Astrocyte (in vitro differentiated cells and primary cell): ENCODE results near the gene HIBADH.

Source experiments
- EZH2 ChIP-seq: IDR thresholded peaks from 2 replicates; pipeline ENCODE4 v1.6.1; 2012; ENCODE audit warnings: mild to moderate bottlenecking, low read length, inconsistent platforms; ENCODE audit not compliant: insufficient read depth
- TF ChIP-seq, protein P1 (sequence below): IDR thresholded peaks from 2 replicates; pipeline ENCODE4 v1.5.1; 2011; ENCODE audit warnings: low read depth, mild to moderate bottlenecking, inconsistent platforms, low read length, moderate library complexity; ENCODE audit not compliant: insufficient read depth

DNA sequence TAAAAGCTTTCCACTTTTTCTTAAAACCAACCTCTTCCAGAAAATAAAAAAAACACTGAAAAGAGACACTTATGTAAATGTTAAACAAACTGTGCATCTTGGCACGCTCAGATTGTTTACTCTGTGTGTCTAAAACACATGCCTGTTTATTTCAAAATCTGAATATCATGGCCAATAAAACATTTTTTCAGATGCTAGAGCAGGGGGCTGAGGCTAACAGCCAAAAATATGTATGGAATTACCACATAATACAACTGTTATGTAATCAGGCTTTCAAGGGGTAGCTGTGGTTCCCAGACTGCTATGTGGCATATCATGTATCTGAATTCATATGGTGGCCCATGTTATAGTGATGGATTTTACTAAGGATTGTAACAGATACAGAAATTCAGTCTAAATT lies 130.4 kb downstream of the HIBADH start:
- TF ChIP-seq, protein P1, sequence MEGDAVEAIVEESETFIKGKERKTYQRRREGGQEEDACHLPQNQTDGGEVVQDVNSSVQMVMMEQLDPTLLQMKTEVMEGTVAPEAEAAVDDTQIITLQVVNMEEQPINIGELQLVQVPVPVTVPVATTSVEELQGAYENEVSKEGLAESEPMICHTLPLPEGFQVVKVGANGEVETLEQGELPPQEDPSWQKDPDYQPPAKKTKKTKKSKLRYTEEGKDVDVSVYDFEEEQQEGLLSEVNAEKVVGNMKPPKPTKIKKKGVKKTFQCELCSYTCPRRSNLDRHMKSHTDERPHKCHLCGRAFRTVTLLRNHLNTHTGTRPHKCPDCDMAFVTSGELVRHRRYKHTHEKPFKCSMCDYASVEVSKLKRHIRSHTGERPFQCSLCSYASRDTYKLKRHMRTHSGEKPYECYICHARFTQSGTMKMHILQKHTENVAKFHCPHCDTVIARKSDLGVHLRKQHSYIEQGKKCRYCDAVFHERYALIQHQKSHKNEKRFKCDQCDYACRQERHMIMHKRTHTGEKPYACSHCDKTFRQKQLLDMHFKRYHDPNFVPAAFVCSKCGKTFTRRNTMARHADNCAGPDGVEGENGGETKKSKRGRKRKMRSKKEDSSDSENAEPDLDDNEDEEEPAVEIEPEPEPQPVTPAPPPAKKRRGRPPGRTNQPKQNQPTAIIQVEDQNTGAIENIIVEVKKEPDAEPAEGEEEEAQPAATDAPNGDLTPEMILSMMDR: no peak
- no peak for TF ChIP-seq EZH2
